Ishikawa (cell line): ENCODE data around the gene MX1.

Experiments used
- CREB1 ChIP-seq: IDR thresholded peaks from 2 replicates; pipeline ENCODE4 v1.6.1; 2012; ENCODE audit warnings: low read depth
- FOXM1 ChIP-seq: IDR thresholded peaks from 2 replicates; pipeline ENCODE4 v1.6.1; 2012; ENCODE audit warnings: low read depth, borderline replicate concordance
- RAD21 ChIP-seq: IDR thresholded peaks from 2 replicates; pipeline ENCODE4 v1.6.1; 2012; ENCODE audit warnings: low read depth
- REST ChIP-seq: IDR thresholded peaks from 2 replicates; pipeline ENCODE4 v1.6.1; 2012; ENCODE audit warnings: low read depth, mild to moderate bottlenecking
- TAF1 ChIP-seq: IDR thresholded peaks from 2 replicates; pipeline ENCODE4 v1.6.1; 2012; ENCODE audit warnings: low read depth, mild to moderate bottlenecking

GRCh38 chr21:41458559-41458958, 32.5 kb downstream of the MX1 start:
- TF ChIP-seq CREB1 (no peak), REST (no peak), RAD21 (no peak), FOXM1 (no peak), TAF1 (no peak)
